Measurements from ENCODE around the gene PTPN14. TPM values are rescaled to one million over a fixed set of nuclear protein-coding genes. Genes with fewer than 3 reads are reported as not detected.

The PTPN14 gene
- total and polyA plus RNA-seq, 11 donors: 8.7 to 52.0 (median 33.5) TPM

GRCh38 chr1:214520544-214521165, 30.7 kb downstream of the PTPN14 start:
- TF ChIP-seq POLR2A (IDR thresholded peaks at IDR 0.05) (no peak), CTCF (IDR thresholded peaks at IDR 0.05) (no peak)
- Histone ChIP-seq H3K4me3 (no peak overlapping the region), H3K36me3 (no peaks in the 10 kb centered on the region), H3K4me1 (peaks cover 0 to 53% (median 10%) of the 10 kb centered on the region in 12 donors), H3K27ac (no peak overlapping the region), H3K9me3 (no peaks in the 10 kb centered on the region), H3K27me3 (no peaks in the 10 kb centered on the region)
- no peak for ATAC-seq
- intact Hi-C loops (cut with DNase I): no loop called here
- DNase-seq: no peak
- 79 to 89% (median 83%) methylated on average over 3 of the region's 3 CpGs for WGBS, 4 donors

GRCh38 chr1:214518361-214518760, 33.0 kb downstream of the PTPN14 start:
- TF ChIP-seq POLR2A (IDR thresholded peaks at IDR 0.05) (no peak), CTCF (IDR thresholded peaks at IDR 0.05) (no peak)
- ATAC-seq (no peak), DNase-seq (no peak)
- Histone ChIP-seq H3K4me1 (peaks cover 0 to 56% (median 19%) of the 10 kb centered on the region in 12 donors), H3K27ac (no peak overlapping the region), H3K4me3 (no peak overlapping the region), H3K9me3 (no peaks in the 10 kb centered on the region), H3K27me3 (no peaks in the 10 kb centered on the region), H3K36me3 (no peaks in the 10 kb centered on the region)
- intact Hi-C loops (cut with DNase I): no loop called here

GRCh38 chr1:214516434-214517326, 34.7 kb downstream of the PTPN14 start:
- no peaks in the 10 kb centered on the region for H3K27me3 ChIP-seq
- ATAC-seq: no peak
- 88 to 93% (median 91%) methylated on average over 6 of the region's 6 CpGs for WGBS, 4 donors
- intact Hi-C loops (cut with DNase I): no loop called here
- no peaks in the 10 kb centered on the region for H3K36me3 ChIP-seq
- DNase-seq: no peak
- H3K27ac ChIP-seq: no peak overlapping the region
- TF ChIP-seq CTCF (IDR thresholded peaks at IDR 0.05) (no peak), POLR2A (IDR thresholded peaks at IDR 0.05) (no peak)
- H3K4me3 ChIP-seq: no peak overlapping the region
- no peaks in the 10 kb centered on the region for H3K9me3 ChIP-seq
- H3K4me1 ChIP-seq: peaks cover 0 to 58% (median 19%) of the 10 kb centered on the region in 12 donors
